ENCODE measurements around the gene ROR2.

Gene ROR2

GRCh38 chr9:91712811-91713210, 237.2 kb downstream of the ROR2 start:
- DNase-seq (ENCODE audit: low read depth, low spot score) = no peak
- H3K4me3 ChIP-seq (ENCODE audit: low read depth, low read length) = no peak overlapping the region
- TF ChIP-seq CTCF (IDR thresholded peaks at IDR 0.05; ENCODE audit: insufficient read depth, low read length, missing control alignments) = no peak
- ChIA-PET POLR2A (no interaction called here), CTCF (interaction anchor here (0.8 to 2.3 kb wide), 3 partner anchors 16 to 30 kb away, joined by 3 to 7 read pairs (median 3); no protein-coding TSS in a partner anchor)

GRCh38 chr9:91711755-91712601, 238.1 kb downstream of the ROR2 start:
- H3K4me3 ChIP-seq (ENCODE audit: low read depth, low read length) = no peak overlapping the region
- CTCF ChIA-PET = interaction anchor here (2.3 kb wide), 1 partner anchor 22 kb away, joined by 7 read pairs; no protein-coding TSS in a partner anchor
- POLR2A ChIA-PET = no interaction called here
- TF ChIP-seq CTCF (IDR thresholded peaks at IDR 0.05; ENCODE audit: insufficient read depth, low read length, missing control alignments) = no peak
- DNase-seq (ENCODE audit: low read depth, low spot score) = no peak

GRCh38 chr9:91710158-91710557, 239.9 kb downstream of the ROR2 start:
- TF ChIP-seq CTCF (IDR thresholded peaks at IDR 0.05; ENCODE audit: insufficient read depth, low read length, missing control alignments) = no peak
- POLR2A ChIA-PET = no interaction called here
- H3K4me3 ChIP-seq (ENCODE audit: low read depth, low read length) = no peak overlapping the region
- CTCF ChIA-PET = no interaction called here
- no peak for DNase-seq (ENCODE audit: low read depth, low spot score)

- CTCF ChIA-PET = no interaction called here
- H3K4me3 ChIP-seq (ENCODE audit: low read depth, low read length) = no peak overlapping the region
- POLR2A ChIA-PET = no interaction called here
- no peak for DNase-seq (ENCODE audit: low read depth, low spot score)
- no peak for TF ChIP-seq CTCF (IDR thresholded peaks at IDR 0.05; ENCODE audit: insufficient read depth, low read length, missing control alignments)
Observed at GRCh38 chr9:91705386-91705785, 244.6 kb downstream of the ROR2 start.

- ChIA-PET POLR2A (no interaction called here), CTCF (interaction anchor here (1.7 kb wide), 1 partner anchor 785 kb away, joined by 6 read pairs; no protein-coding TSS in a partner anchor)
- H3K4me3 ChIP-seq (ENCODE audit: low read depth, low read length) = no peak overlapping the region
- no peak for DNase-seq (ENCODE audit: low read depth, low spot score)
- TF ChIP-seq CTCF (IDR thresholded peaks at IDR 0.05; ENCODE audit: insufficient read depth, low read length, missing control alignments) = no peak
Observed at GRCh38 chr9:91700475-91700874, 249.6 kb downstream of the ROR2 start.

- no peak for TF ChIP-seq CTCF (IDR thresholded peaks at IDR 0.05; ENCODE audit: insufficient read depth, low read length, missing control alignments)
- CTCF ChIA-PET = no interaction called here
- no peak for DNase-seq (ENCODE audit: low read depth, low spot score)
- H3K4me3 ChIP-seq (ENCODE audit: low read depth, low read length) = no peak overlapping the region
- POLR2A ChIA-PET = no interaction called here
Observed at GRCh38 chr9:91698266-91698665, 251.8 kb downstream of the ROR2 start.
